Breast epithelium (tissue), 4 donors: ENCODE results near the gene SUPT20HL1. TPM values are rescaled to one million over a fixed set of nuclear protein-coding genes. Genes with fewer than 3 reads are reported as not detected.

Experiments
- DNase-seq, 2 donors: peaks; one replicate each; pipeline ENCODE4 v3.0.0-alpha.2; 2019; ENCODE audit warnings: low spot score in 2 of 2
- H3K27ac ChIP-seq, 2 donors: fragments of 200-600 bp; sonication (generic) in 1 of 2; one replicate each; pipeline ENCODE4 v1.5.1; 2016 to 2019; ENCODE audit warnings: mild to moderate bottlenecking in 1 of 2
- H3K27me3 ChIP-seq, 2 donors: fragments of 200-600 bp; sonication (generic) in 1 of 2; one replicate each; pipeline versions ENCODE4 v1.5.1 to v1.6.0; 2017 to 2019; ENCODE audit warnings: control low read depth in 1 of 2, mild to moderate bottlenecking in 1 of 2
- H3K36me3 ChIP-seq: fragments of 200-600 bp; one replicate; pipeline ENCODE4 v1.5.1; 2019
- H3K4me1 ChIP-seq, 2 donors: fragments of 200-600 bp; sonication (generic); one replicate each; pipeline ENCODE4 v1.5.1; 2016 to 2019; ENCODE audit warnings: control low read depth in 1 of 2
- H3K4me3 ChIP-seq, 3 donors: fragments of 200-600 bp; sonication (generic); 1 replicate in 2 of 3; 2 replicates in 1 of 3; pipeline ENCODE4 v1.5.1; 2016 to 2019; ENCODE audit warnings: mild to moderate bottlenecking in 3 of 3, moderate library complexity in 2 of 3
- H3K9me3 ChIP-seq, 2 donors: fragments of 200-600 bp; sonication (generic) in 1 of 2; one replicate each; pipeline ENCODE4 v1.5.1; 2016 to 2019; ENCODE audit warnings: control low read depth in 1 of 2
- POLR2A ChIP-seq: fragments of 450-650 bp; IDR thresholded peaks from one replicate; pipeline ENCODE4 v1.6.1; 2016; ENCODE audit warnings: antibody characterized with exemption, mild to moderate bottlenecking, moderate library complexity
- POLR2AphosphoS5 ChIP-seq, 3 donors: sonication (generic); formaldehyde crosslinking; IDR thresholded peaks; one replicate each; pipeline ENCODE4 v1.6.1; 2017; ENCODE audit warnings: antibody characterized with exemption in 3 of 3
- intact Hi-C: fragments of 100-400 bp; cut with DNase I; formaldehyde crosslinking; loops from one replicate; pipeline ENCODE4 v1.15.1; 2023; ENCODE audit warnings: low total_unique reads
- total RNA-seq, 3 donors: library from RNA; depleted of rRNA; stranded (reverse); fragments of >200 nt; gene quantifications; one replicate each; pipeline ENCODE4 v1.1.0, GENCODE V29; 2016
- TF ChIP-seq, protein P1 (sequence below), 3 donors: fragments of 450-650 bp; IDR thresholded peaks; one replicate each; pipeline ENCODE4 v1.5.1; 2016 to 2017; ENCODE audit warnings: antibody characterized with exemption in 3 of 3, mild to moderate bottlenecking in 3 of 3, moderate library complexity in 3 of 3

SUPT20HL1 gene
- total RNA-seq, 3 donors from 2014 or later, result not detected

DNA sequence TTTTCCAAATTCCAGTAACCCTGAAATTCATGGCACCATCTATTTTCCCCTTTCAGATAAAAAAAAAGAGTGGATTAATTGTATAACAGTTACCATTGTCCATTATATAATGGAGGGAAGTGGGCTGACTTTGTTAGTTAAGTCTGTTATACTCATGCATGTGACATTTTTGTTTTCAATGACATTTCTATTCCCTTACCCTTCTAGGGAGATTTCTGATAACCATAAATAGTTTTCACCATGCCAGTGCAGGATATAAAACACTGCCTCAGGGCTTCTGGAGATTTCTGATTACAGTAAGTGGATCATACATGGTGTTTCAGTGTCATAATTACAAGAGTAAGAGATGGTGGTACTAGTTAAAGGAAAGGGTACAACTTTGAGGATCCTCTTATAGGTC lies 45.5 kb downstream of the SUPT20HL1 start:
- Histone ChIP-seq H3K4me3 (no peak overlapping the region), H3K4me1 (no peaks in the 10 kb centered on the region)
- intact Hi-C loops, result no loop called here

More for the DNA sequence above, 45.5 kb downstream of the SUPT20HL1 start:
- peaks cover 0 to 38% of the 10 kb centered on the region in 2 donors for H3K27me3 ChIP-seq
- no peak overlapping the region for H3K27ac ChIP-seq
- H3K9me3 ChIP-seq, result no peaks in the 10 kb centered on the region
- DNase-seq, result no peak
- TF ChIP-seq POLR2A (no peak), POLR2AphosphoS5 (IDR thresholded peaks at IDR 0.05) (no peak)
- TF ChIP-seq, protein P1, sequence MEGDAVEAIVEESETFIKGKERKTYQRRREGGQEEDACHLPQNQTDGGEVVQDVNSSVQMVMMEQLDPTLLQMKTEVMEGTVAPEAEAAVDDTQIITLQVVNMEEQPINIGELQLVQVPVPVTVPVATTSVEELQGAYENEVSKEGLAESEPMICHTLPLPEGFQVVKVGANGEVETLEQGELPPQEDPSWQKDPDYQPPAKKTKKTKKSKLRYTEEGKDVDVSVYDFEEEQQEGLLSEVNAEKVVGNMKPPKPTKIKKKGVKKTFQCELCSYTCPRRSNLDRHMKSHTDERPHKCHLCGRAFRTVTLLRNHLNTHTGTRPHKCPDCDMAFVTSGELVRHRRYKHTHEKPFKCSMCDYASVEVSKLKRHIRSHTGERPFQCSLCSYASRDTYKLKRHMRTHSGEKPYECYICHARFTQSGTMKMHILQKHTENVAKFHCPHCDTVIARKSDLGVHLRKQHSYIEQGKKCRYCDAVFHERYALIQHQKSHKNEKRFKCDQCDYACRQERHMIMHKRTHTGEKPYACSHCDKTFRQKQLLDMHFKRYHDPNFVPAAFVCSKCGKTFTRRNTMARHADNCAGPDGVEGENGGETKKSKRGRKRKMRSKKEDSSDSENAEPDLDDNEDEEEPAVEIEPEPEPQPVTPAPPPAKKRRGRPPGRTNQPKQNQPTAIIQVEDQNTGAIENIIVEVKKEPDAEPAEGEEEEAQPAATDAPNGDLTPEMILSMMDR (IDR thresholded peaks at IDR 0.05), result no peak
- H3K36me3 ChIP-seq, result no peaks in the 10 kb centered on the region

Other genes starting within 250 kb of the SUPT20HL1 start
- 10 to 100 TPM; 46.9 to 88.4 (median 67.5) TPM for gene ZFX, start 210.9 kb upstream of the SUPT20HL1 start, total RNA-seq
- not detected for gene SUPT20HL2, start 46.6 kb upstream of the SUPT20HL1 start, total RNA-seq
- 10 to 100 TPM; 16.0 to 63.8 (median 32.8) TPM for gene PDK3, start 104.6 kb downstream of the SUPT20HL1 start, total RNA-seq